Adipose tissue (tissue), 3 donors: ENCODE data around the gene CLEC4M. TPM values are rescaled to one million over a fixed set of nuclear protein-coding genes. Genes with fewer than 3 reads are reported as not detected.
"Not testable (repeated sequence)": the region's sequence is repeated elsewhere in the genome, so short reads cannot be mapped to it uniquely, and the experiment has no call there.

Experiments used
- H3K27ac ChIP-seq: one replicate; pipeline ENCODE4 v1.5.1; 2013; ENCODE audit warnings: low read depth, low read length
- WGBS, 3 donors: extraction: QIAGEN DNeasy Blood & Tissue Kit; methylation state at CpG; one replicate each; pipeline ENCODE4 v1.1.7; 2013; 5-methylcytosine and 5-hydroxymethylcytosine counted together
- polyA plus RNA-seq, 3 donors: library from polyadenylated mRNA; stranded (reverse); fragments of 200-250 nt; gene quantifications; one replicate each; pipeline ENCODE4 v1.2.3, GENCODE V29; 2013
- donor health status: healthy with polysubstance abuse.
- donor health status: Bipolar disorder and iron deficiency.
- donor health status: healthy.

The CLEC4M gene
- polyA plus RNA-seq, 3 donors = 0.16 to 3.7 TPM; not detected in 1

DNA sequence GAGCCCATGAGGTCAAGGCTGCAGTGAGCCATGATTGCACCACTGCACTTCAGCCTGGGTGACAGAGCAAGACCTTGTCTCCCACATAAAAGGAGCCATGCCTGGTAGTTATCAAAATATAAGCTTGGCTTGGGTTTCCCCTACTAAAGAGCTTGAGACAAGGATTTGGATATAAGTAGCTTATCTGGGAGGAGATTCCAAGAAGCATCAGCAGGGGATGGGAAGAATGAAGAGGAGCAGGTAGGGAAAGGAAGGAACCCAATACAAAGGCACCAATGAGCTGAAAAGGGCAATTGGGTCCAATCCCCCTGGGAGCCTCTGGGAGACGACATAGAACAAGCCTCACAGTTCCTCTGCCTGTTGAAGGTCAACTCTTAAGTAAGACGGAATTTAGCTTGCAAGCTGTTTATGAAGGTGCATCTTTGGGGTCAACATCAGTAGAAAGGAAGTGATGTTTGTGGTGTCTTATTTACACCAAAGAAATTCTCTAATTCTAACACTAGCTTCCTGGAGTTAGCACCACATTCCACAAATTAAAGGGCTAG is 23.8 kb upstream of the CLEC4M start:
- no peak overlapping the region for H3K27ac ChIP-seq
- WGBS, 3 donors = 22 to 36% (median 25%) methylated on average over 2 of the region's 2 CpGs

DNA sequence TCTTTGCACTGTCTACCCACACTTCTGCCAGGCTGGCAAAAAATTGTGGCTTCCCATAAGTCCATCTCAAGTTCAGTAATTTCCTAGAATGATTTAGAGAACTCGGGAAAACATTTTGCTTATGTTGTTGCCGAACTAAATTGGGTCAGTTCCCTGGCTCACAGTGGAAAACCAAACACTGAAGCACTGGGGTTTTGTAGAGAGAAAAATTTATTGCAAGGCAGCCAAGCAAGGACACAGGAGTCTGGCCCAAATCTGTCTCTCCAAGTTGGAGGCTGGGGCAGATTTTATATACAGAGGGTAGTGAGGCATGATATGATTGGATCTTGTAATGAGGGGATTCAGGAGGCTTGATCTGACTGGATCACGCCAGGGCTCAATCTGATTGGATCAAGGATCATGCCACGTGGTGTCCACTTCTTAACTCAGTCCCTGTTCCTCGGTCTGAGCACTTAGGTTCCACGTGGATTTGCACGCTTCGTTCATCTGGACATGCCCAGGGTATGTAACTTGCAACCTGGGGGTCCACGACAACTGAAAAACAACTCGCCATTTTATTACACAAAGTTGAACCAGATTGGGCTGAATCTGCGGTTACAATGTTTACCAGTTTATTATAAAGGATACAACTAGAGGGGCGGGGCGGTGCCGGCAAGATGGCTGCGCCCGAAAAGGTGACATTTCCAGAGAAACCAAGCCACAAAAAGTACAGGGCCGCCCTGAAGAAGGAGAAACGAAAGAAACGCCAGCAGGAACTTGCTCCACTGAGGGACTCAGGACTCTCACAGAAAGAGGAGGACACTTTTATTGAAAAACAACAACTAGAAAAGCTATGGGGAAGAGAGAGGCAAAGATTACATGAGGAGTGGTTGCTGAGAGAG is 23.0 kb upstream of the CLEC4M start:
- 74 to 80% (median 76%) methylated on average over 19 of the region's 19 CpGs for WGBS, 3 donors
- no peak overlapping the region for H3K27ac ChIP-seq

DNA sequence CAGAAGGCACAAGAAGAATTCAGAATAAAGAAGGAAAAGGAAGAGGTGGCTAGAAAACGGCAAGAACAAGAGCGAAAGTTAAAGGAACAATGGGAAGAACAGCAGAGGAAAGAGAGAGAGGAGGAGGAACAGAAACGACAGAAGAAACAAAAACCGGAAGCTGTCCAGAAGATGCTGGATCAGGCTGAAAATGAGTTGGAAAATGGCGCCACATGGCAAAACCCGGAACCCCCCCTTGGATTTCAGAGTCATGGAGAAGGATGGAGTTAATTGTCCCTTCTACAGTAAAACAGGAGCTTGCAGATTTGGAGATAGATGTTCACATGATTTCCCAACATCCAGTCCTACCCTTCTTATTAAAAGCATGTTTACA is 22.4 kb upstream of the CLEC4M start:
- no peak overlapping the region for H3K27ac ChIP-seq
- WGBS, 3 donors = 61 to 79% (median 62%) methylated on average over 6 of the region's 6 CpGs

DNA sequence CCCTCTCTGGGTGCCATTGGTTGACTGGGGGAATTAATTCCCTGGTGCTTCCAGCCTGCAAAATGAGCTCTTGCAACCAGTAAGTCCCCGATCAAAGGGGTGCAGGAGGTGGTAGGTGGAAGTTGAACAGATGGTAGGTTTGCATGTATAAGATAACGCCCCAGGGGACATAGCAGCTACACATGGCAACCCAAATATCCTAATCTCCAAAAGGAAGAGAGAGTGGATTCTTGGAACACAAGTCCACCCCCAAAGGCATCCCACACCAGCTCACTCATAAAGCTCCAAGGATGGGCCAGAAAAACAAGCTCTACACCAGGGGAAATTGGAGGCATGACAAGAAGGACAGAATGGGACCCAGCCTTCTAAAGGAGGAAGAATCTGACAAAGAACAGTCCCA is 20.5 kb upstream of the CLEC4M start:
- WGBS, 3 donors = 75 to 84% (median 81%) methylated on average over 2 of the region's 2 CpGs
- H3K27ac ChIP-seq = no peak overlapping the region

DNA sequence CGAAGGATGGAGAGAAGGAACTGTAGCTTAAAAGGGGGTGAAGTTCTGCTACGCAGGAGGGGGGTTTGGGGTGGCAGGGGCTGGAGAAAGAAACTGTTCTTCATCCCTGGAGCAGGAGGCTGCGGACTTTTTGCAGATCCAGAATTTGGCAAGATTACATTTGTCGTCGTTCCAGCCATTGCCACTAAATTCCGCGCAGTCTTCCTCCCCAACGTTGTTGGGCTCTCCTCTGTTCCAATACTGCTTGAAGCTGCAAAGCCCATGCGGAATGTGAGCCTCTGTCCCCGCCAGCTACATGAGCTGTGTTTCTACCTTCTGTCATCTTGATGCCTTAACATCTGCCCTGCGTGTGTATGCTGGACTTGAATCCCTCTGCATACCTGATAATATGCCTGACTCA is 20.1 kb upstream of the CLEC4M start:
- 71 to 74% (median 73%) methylated on average over 11 of the region's 11 CpGs for WGBS, 3 donors
- no peak overlapping the region for H3K27ac ChIP-seq

DNA sequence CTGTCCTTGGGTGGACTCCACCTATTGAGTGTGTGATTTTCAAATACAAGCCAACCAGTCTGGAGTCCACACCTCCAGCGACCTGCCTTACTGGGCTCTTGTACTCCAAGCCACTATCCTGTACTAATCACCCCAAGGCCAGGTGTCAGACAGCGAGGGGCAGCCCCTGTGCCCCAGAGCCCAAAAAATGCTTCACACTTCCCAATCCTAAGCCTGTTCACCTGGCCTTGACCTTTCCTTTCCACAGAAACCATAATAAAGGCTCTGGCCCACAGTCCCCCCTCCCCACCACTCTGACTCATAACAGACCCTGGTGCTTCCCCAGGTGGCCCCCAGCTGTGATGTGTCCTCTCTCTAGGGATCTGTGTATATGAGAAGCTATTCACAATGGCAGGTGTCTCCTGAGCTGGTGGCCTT is 19.6 kb upstream of the CLEC4M start:
- WGBS, 3 donors = 51 to 73% (median 57%) methylated on average over 2 of the region's 2 CpGs

DNA sequence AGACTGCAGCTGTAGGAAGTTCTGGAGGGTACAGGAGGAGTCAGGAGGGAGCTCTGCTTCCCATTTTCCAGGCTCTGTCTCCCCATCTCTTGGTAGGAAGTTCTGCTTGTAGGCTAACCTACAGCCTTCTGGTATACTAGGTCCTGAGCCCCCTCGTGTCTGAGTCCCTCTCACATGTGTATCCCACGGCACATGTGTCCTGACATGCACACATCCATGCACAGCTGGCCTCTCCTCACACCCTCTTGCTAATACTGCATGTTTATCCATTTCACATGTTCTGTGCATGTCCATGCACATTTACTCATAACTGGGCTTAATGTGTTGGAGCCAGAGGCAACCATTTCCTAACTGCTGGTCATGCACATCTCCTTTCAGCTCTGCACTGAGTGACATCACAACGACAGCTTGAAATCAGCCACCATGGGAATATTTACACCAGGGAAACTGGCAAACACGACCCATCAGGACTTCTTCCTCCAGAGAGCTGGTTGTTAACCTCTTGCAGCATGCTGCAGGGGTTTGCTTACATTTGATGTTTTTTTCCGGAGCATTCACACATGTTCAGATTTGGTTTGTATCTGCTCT is 18.8 kb upstream of the CLEC4M start:
- 69 to 70% (median 70%) methylated on average over 5 of the region's 5 CpGs for WGBS, 3 donors
- H3K27ac ChIP-seq = no peak overlapping the region

More for the DNA sequence above, 19.6 kb upstream of the CLEC4M start:
- H3K27ac ChIP-seq = no peak overlapping the region

DNA sequence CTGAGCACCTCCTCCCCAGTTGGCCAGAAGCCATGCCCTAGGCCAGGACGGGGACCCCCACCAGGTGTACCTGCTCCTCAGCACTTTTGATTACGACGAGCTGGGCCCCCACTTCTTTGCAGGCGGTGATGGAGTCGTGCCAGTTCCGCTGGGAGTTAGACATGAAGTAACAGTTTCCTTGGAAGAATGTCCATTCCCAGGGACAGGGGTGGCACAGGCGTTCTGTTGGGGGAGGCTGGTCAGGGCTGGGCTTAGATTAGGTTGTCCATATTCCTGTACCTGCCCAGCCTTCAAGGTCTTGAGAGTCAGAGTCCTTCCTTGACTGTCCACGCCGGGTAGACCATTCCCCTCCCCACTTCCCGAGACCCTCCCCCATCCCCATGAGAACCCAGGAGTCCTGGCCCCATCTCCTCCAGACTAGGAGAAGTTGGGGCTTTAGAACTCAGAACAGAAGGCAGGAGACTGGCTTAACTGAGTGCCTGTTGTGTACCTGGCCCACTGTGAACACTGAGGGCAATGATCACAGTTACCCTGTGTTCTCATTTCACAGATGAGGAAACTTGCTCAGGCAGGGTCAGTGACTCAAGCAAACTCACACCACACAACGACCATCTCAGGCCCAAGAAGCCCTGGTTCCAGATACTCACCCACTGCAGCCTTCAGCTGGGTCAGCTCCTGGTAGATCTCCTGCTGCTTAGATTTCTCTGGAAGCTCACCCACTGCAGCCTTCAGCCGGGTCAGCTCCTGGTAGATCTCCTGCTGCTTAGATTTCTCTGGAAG is 18.0 kb upstream of the CLEC4M start:
- H3K27ac ChIP-seq = no peak overlapping the region
- 71 to 78% (median 75%) methylated on average over 11 to 12 of the region's 12 CpGs for WGBS, 3 donors

DNA sequence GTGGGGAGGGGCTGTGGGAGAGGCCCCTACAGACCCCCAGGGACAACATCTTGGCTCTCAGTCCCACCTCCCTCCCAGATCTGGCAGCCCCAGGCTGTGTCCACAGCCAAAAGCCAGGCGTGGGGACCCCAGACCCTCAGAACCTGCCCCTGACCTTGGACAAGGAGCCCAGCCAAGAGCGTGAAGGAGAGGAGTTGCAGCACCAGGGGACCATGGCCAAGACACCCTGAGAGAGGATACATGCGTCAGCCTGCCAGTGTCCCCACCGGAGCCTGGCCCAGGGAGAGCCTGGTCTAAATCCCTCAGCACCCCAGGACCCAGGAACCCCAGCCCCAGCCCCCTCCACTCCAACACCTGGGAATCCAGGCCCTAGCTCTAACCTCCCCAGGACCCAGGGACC is 16.7 kb upstream of the CLEC4M start:
- not testable (repeated sequence) for H3K27ac ChIP-seq
- WGBS, 3 donors = 59 to 70% (median 61%) methylated on average over 4 of the region's 4 CpGs

DNA sequence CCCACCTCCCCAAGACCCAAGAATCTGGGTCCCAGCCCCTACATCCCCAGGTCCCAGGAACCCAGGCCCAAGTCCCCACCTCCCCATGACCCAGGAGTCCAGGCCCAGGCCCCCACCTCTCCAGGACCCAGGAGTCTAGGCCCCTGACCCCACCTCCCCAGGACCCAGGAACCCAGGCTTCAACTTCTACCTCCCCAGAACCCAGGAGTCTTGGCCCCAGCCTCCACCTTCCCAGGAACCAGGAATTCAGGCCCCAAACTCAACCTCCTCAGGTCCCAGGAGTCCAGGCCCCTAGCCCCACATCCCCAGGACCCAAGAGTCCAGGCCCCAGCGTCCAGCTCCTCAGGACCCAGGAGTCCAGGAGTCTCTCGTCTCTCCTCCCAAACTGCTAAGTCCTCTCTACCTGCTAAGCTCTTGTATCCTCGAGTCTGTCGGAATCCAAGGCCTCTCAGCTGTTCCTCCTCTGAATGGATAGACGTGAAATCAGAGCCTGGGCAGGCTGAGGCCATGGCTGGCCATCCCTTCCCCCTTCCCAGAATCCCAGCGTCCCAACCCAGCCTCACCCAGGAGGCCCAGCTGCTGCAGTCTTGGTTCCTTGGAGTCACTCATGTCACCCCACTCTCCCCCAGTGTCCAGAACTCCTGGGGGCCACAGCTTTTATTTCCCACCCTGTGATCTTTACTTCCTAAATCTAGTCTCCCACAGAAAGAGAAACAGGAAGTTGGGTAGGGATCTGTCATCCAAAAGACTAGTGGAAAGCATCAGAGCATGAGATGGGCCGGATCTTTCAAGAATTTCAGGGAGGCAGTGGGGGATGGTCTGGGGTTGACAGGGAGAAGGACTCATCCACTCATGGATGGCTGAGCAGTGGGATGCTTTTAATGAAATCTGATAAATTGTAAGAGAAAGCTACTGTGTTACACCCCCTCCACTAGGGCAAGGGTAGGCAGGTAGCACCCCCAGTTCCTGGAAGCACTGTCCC is 15.8 kb upstream of the CLEC4M start, which contains the start of gene CD209:
Gene CD209, minus strand, starts transcription at position 632 of the 982 bp plus-strand sequence. Its CDS starts 23 bp downstream, at position 609.
- WGBS, 3 donors = 56 to 64% (median 57%) methylated on average over 7 of the region's 7 CpGs
- H3K27ac ChIP-seq = no peak within 1 kb of the TSS

DNA sequence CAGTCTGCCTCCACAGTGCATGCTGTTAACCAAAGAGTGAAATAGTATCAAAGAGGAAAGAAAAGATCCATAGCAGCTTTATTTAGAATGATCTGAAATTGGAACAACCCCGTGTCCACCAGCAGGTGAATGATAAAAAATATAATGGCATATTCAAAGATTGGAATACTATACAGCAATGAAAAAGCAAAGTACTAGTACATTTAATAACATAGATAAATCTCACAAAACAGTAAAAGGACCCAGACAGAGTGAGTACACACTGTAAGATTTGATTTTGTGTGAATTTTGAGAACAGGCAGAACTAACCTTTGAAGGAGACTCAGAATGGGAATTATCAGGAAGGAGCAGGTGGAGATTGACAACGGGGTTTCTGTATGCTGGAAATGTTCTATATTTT is 14.9 kb upstream of the CLEC4M start:
- WGBS, 3 donors = 68 to 77% (median 77%) methylated on average over 2 of the region's 2 CpGs

DNA sequence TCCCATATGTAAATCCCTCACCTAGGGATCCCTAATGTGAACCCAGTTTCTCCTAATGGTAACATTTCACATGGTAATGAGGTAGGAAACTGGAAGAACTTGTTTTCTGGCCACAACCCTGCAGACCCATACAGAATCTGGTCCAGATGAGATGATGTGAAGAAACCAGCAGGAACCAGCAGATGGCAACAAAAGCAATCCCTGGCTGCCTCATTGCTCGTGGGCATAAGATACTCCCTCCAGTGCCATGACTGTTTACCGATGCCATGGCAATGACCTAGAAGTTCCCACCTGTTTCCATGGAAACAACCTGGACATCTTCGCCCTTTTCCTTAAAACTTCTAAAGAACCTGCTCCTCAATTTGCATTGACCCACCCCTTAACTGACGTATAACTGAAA is 14.3 kb upstream of the CLEC4M start:
- H3K27ac ChIP-seq = no peak overlapping the region
- WGBS, 3 donors = 11 to 32% (median 20%) methylated on average over 4 of the region's 4 CpGs

More for the DNA sequence above, 14.9 kb upstream of the CLEC4M start:
- H3K27ac ChIP-seq = no peak overlapping the region

DNA sequence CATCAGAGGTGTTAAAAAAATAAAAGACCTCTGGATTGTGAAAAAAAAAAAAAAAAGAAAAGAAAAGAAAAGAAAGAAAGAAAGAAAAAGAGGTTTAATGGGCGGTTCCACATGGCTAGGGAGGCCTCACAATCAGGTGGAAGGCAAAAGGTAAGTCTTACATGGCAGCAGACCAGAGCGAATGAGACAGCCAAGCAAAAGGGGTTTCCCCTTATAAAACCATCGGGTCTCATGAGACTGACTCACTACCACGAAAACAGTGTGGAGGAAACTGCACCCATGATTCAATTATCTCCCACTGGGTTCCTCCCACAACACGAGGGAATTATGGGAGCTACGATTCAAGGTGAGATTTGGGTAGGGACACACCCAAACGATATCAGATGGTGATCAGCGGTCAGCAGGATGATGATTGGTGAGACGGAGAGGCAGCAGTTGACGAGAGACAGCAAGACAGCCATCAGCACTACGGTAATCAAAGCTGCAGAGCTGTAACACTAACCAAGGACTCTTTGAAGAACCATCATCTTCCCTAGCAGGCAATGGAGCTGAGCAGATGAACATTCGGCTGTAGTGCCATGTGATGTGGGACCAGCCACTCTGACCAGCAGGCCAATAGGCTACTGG is 11.8 kb upstream of the CLEC4M start:
- 67 to 73% (median 69%) methylated on average over 12 of the region's 12 CpGs for WGBS, 3 donors
- H3K27ac ChIP-seq = no peak overlapping the region

DNA sequence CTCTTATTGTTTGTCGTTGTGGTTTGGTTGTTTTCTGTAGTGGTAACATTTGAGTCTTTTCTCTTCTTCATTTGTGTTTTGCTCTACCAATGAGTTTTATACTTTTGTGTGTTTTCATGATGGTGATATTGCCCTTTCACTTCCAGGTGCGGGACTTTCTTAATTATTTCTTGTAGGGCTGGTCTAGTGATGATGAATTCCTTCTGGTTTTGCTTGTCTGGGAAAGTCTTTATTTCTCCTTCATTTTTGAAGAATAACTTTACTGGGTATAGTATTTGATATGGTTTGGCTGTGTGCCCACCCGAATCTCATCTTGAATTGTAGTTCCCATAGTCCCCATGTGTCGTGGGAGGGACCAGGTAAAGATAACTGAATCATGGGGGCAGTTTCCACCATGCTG is 6.8 kb upstream of the CLEC4M start:
- WGBS, 3 donors = 30 to 49% (median 43%) methylated on average over 4 of the region's 4 CpGs

DNA sequence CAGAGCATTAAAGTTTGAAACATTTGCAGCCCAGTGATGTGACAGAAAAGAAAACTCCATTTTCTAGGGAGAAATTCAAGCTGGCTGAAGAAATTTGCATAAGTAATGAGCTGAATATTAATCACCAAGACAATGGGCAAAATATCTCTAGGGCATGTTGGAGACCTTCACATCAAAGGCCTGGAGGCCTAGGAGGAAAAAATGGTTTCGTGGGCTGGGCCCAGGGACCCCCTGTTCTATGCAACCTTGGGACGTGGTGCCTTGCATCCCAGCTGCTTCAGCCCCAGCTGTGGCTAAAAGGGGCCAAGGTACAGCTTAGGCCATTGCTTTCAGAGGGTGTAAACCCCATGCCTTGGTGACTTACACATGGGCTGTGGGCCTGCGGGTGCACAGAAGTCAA is 5.7 kb upstream of the CLEC4M start:
- no peak overlapping the region for H3K27ac ChIP-seq
- WGBS, 3 donors = 81 to 85% (median 82%) methylated on average over 3 of the region's 3 CpGs

More for the DNA sequence above, 6.8 kb upstream of the CLEC4M start:
- H3K27ac ChIP-seq = no peak overlapping the region

DNA sequence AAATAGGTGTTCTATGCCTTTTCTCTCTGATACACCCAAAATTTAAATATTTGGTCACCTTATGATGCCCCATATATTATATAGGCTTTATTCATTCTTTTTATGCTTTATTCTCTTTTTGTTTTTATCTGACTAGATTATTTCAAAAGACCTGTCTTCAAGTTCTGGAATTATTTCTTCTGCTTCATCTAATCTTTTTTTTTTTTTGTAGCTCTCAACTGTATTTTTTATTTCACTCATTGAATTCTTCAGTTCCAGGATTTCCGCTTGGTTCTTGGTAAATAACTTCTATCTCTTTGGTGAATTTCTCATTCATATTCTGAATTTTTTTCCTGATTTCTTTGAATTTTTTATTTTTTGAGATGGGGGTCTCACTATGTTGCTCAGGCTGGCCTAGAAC is 3.9 kb upstream of the CLEC4M start:
- 88 to 92% (median 92%) methylated on average over 1 of the region's 1 CpG for WGBS, 3 donors
- no peak overlapping the region for H3K27ac ChIP-seq

DNA sequence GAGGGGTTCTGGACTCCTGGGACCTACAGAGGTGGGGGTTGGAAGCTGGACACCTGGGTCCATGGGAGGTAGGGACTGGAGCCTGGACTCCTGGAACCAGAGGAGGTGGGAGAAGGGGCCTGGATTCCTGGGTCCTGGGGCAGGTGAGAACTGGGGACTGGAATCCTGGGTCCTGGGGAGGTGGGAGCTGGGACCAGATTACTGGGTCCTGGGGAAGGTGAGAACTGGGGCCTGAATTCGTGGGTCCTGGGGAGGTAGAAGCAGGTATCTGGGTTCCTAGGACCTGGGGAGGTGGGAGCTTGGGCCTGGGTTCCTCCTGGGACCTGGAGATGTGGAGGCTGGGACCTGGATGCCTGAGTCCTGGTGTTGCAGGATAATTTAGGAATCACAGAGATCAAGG is 653 bp downstream of the CLEC4M start:
- WGBS, 3 donors = 32 to 65% (median 45%) methylated on average over 1 of the region's 1 CpG
- no peak overlapping the region for H3K27ac ChIP-seq
